HG02623 (cell line): ENCODE results near the gene CWC27.
"Not testable (repeated sequence)": the region's sequence is repeated elsewhere in the genome, so short reads cannot be mapped to it uniquely, and the experiment has no call there.

Source experiments
- ATAC-seq: cut with Tn5 transposase; IDR thresholded peaks from one replicate; pipeline ENCODE4 v1.9.1; 2021; ENCODE audit warnings: moderate library complexity; ENCODE audit not compliant: unreplicated experiment

The CWC27 gene

GRCh38 chr5:64914396-64914795 lies 145.7 kb downstream of the CWC27 start:
- ATAC-seq, result no peak

- no peak for ATAC-seq
Observed at GRCh38 chr5:64918083-64918482, 149.4 kb downstream of the CWC27 start.

- ATAC-seq, result no peak
Observed at GRCh38 chr5:64921386-64921785, 152.7 kb downstream of the CWC27 start.

- ATAC-seq, result no peak
Observed at GRCh38 chr5:64923151-64923685, 154.5 kb downstream of the CWC27 start.

- no peak for ATAC-seq
Observed at GRCh38 chr5:64925123-64925522, 156.4 kb downstream of the CWC27 start.

GRCh38 chr5:64929833-64930232 lies 161.1 kb downstream of the CWC27 start:
- ATAC-seq, result no peak

GRCh38 chr5:64930672-64931318 lies 162.1 kb downstream of the CWC27 start:
- ATAC-seq, result no peak

GRCh38 chr5:64939422-64939771 lies 170.7 kb downstream of the CWC27 start:
- not testable (repeated sequence) for ATAC-seq

- no peak for ATAC-seq
Observed at GRCh38 chr5:64939772-64940510, 171.2 kb downstream of the CWC27 start.

- no peak for ATAC-seq
Observed at GRCh38 chr5:64942460-64942859, 173.7 kb downstream of the CWC27 start.

- no peak for ATAC-seq
Observed at GRCh38 chr5:64944868-64945267, 176.1 kb downstream of the CWC27 start.

- no peak for ATAC-seq
Observed at GRCh38 chr5:64947031-64947430, 178.3 kb downstream of the CWC27 start.

GRCh38 chr5:64947801-64948200 lies 179.1 kb downstream of the CWC27 start:
- no peak for ATAC-seq

- no peak for ATAC-seq
Observed at GRCh38 chr5:64949331-64949730, 180.6 kb downstream of the CWC27 start.

GRCh38 chr5:64952951-64953673 lies 184.4 kb downstream of the CWC27 start:
- ATAC-seq, result no peak

- no peak for ATAC-seq
Observed at GRCh38 chr5:64954518-64954917, 185.8 kb downstream of the CWC27 start.

- no peak for ATAC-seq
Observed at GRCh38 chr5:64958757-64959391, 190.1 kb downstream of the CWC27 start.

- no peak for ATAC-seq
Observed at GRCh38 chr5:64963278-64963677, 194.5 kb downstream of the CWC27 start.

GRCh38 chr5:64968591-64969110 lies 199.9 kb downstream of the CWC27 start:
- ATAC-seq, result no peak

GRCh38 chr5:64969578-64969977 lies 200.8 kb downstream of the CWC27 start:
- ATAC-seq, result no peak

- no peak for ATAC-seq
Observed at GRCh38 chr5:64971513-64971912, 202.8 kb downstream of the CWC27 start.
